Measurements from ENCODE around the gene NAV2.

NAV2 gene

GRCh38 chr11:20109731-20110445, 397.3 kb downstream of the NAV2 start:
- H3K4me1 ChIP-seq (ENCODE audit: control insufficient read depth, insufficient read depth, low read length): no peaks in the 10 kb centered on the region
- peaks cover 25% of the 10 kb centered on the region for H3K36me3 ChIP-seq (ENCODE audit: control insufficient read depth, insufficient read depth, low read length)
- WGBS (ENCODE audit: insufficient coverage, insufficient read length): no CpG with 5 or more reads among the region's 9 CpGs
- no peaks in the 10 kb centered on the region for H3K9me3 ChIP-seq (ENCODE audit: control insufficient read depth, insufficient read depth, low read length)
- no peak overlapping the region for H3K4me3 ChIP-seq (ENCODE audit: low read length)
- H3K27me3 ChIP-seq (ENCODE audit: control insufficient read depth, insufficient read depth, low read length): no peaks in the 10 kb centered on the region
- no peak overlapping the region for H3K27ac ChIP-seq (ENCODE audit: low read length)
- no peak for DNase-seq (ENCODE audit: low read depth, low spot score)

- Histone ChIP-seq H3K4me1 (ENCODE audit: control insufficient read depth, insufficient read depth, low read length) (no peaks in the 10 kb centered on the region), H3K27me3 (ENCODE audit: control insufficient read depth, insufficient read depth, low read length) (no peaks in the 10 kb centered on the region), H3K4me3 (ENCODE audit: low read length) (no peak overlapping the region), H3K27ac (ENCODE audit: low read length) (no peak overlapping the region), H3K9me3 (ENCODE audit: control insufficient read depth, insufficient read depth, low read length) (no peaks in the 10 kb centered on the region), H3K36me3 (ENCODE audit: control insufficient read depth, insufficient read depth, low read length) (peaks cover 21% of the 10 kb centered on the region)
- peak; percentile 71 for DNase-seq (ENCODE audit: low read depth, low spot score)
- no CpG with 5 or more reads among the region's 8 CpGs for WGBS (ENCODE audit: insufficient coverage, insufficient read length)
Observed at GRCh38 chr11:20110908-20111669, 398.5 kb downstream of the NAV2 start.

DNA sequence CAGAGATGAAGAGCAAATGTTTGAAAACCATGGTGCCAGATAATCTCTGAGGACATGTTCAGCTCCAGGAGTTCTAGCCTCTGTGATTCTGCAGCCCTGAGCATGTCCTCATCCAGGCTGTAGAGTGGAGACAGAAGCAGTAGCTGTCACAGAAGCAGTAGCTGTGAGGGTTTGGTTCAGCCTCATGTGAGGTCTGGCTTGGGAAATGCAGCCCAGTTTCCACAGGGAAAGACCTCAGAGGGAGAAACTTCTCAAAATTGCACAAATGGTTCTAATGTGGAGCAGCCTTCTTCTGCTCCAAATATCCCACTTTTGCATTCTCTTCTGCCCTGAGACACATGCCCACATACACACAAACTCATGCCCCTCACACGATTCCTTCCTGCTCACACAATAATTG, 399.2 kb downstream of the NAV2 start:
- Histone ChIP-seq H3K4me3 (ENCODE audit: low read length) (no peak overlapping the region), H3K4me1 (ENCODE audit: control insufficient read depth, insufficient read depth, low read length) (no peaks in the 10 kb centered on the region), H3K27me3 (ENCODE audit: control insufficient read depth, insufficient read depth, low read length) (no peaks in the 10 kb centered on the region), H3K36me3 (ENCODE audit: control insufficient read depth, insufficient read depth, low read length) (peaks cover 21% of the 10 kb centered on the region), H3K27ac (ENCODE audit: low read length) (no peak overlapping the region), H3K9me3 (ENCODE audit: control insufficient read depth, insufficient read depth, low read length) (no peaks in the 10 kb centered on the region)
- DNase-seq (ENCODE audit: low read depth, low spot score): no peak
- no CpG with 5 or more reads among the region's 1 CpG for WGBS (ENCODE audit: insufficient coverage, insufficient read length)

DNA sequence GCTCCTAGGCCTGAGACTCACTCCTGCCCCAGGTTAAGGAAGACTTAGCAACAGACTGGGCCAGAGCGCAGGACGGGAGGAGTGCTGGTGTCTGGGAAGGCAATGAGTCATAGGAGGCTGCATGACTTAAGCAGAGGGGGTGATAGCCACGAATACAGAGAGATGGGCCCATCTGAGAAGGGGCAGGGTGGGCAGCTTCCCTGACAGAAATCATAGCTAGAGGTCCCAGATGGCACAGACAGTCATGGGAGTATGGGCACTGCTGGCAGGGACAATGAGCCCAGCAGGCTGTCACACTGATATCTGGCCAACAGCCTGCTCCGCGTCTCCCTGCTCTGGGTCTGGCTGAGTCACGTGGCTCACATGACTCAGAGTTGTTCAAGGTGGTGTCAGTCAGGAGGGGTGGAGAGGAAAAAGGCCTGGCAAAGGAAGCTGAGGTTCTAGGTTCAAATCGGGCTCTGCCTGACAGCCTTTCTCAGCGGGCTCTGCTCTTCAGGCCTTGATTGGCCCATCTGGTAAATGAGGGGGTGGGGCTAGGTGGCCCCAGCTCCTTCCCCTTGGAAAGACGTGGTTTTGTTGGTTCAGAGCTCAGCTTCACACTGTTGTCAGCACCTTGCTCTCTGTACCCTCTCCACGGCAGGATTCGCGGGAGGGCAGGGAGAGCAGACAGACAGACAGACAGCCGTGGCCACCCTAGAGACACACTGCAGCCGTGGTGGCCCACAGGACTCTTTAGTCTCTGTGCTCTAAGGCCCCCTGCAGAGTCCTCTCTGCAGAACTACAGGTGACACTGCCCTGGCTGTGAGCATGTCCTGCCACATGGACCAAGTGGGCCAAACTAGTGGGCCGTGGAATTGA, 399.9 kb downstream of the NAV2 start:
- no peaks in the 10 kb centered on the region for H3K9me3 ChIP-seq (ENCODE audit: control insufficient read depth, insufficient read depth, low read length)
- no peak overlapping the region for H3K27ac ChIP-seq (ENCODE audit: low read length)
- DNase-seq (ENCODE audit: low read depth, low spot score): no peak
- peaks cover 21% of the 10 kb centered on the region for H3K36me3 ChIP-seq (ENCODE audit: control insufficient read depth, insufficient read depth, low read length)
- H3K27me3 ChIP-seq (ENCODE audit: control insufficient read depth, insufficient read depth, low read length): no peaks in the 10 kb centered on the region
- H3K4me3 ChIP-seq (ENCODE audit: low read length): no peak overlapping the region
- WGBS (ENCODE audit: insufficient coverage, insufficient read length): no CpG with 5 or more reads among the region's 15 CpGs
- no peaks in the 10 kb centered on the region for H3K4me1 ChIP-seq (ENCODE audit: control insufficient read depth, insufficient read depth, low read length)

DNA sequence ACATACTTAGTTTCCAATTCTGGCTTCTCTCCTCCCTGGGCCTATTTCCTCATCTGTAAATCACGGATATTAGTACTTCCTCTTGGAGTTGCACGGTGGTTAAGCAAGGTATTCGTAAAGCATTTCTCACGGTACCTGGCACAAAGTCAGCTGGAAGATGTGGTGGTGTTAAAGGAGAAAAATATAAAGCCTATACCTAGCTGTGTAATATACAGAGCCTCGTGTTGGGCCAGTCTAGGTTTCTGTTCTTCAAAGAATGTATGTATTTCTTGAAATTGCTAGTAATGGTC, 400.5 kb downstream of the NAV2 start:
- H3K27me3 ChIP-seq (ENCODE audit: control insufficient read depth, insufficient read depth, low read length): no peaks in the 10 kb centered on the region
- no CpG with 5 or more reads among the region's 5 CpGs for WGBS (ENCODE audit: insufficient coverage, insufficient read length)

DNA sequence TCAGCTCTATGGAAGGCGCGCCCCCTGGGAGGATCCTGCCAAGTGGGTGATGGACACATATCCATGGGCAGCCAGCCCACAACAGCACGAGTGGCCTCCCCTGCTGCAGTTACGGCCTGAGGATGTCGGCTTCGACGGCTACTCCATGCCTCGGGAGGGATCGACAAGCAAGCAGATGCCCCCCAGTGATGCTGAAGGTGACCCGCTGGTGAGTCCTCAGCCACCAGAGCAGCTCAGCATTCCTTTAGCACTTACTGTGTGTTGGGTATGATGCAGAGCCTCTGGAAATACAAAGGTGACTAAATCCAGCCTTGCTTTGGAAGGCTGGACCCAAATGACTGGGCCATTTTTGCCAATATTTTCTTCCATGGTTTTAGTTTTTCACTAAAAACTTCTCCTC, 402.0 kb downstream of the NAV2 start:
- Histone ChIP-seq H3K4me3 (ENCODE audit: low read length) (no peak overlapping the region), H3K36me3 (ENCODE audit: control insufficient read depth, insufficient read depth, low read length) (peaks cover 24% of the 10 kb centered on the region), H3K27ac (ENCODE audit: low read length) (no peak overlapping the region), H3K4me1 (ENCODE audit: control insufficient read depth, insufficient read depth, low read length) (no peaks in the 10 kb centered on the region), H3K9me3 (ENCODE audit: control insufficient read depth, insufficient read depth, low read length) (no peaks in the 10 kb centered on the region), H3K27me3 (ENCODE audit: control insufficient read depth, insufficient read depth, low read length) (no peaks in the 10 kb centered on the region)
- DNase-seq (ENCODE audit: low read depth, low spot score): no peak
- WGBS (ENCODE audit: insufficient coverage, insufficient read length): no CpG with 5 or more reads among the region's 10 CpGs

More for the DNA sequence above, 400.5 kb downstream of the NAV2 start:
- Histone ChIP-seq H3K4me1 (ENCODE audit: control insufficient read depth, insufficient read depth, low read length) (no peaks in the 10 kb centered on the region), H3K36me3 (ENCODE audit: control insufficient read depth, insufficient read depth, low read length) (peaks cover 17% of the 10 kb centered on the region), H3K9me3 (ENCODE audit: control insufficient read depth, insufficient read depth, low read length) (no peaks in the 10 kb centered on the region), H3K4me3 (ENCODE audit: low read length) (no peak overlapping the region), H3K27ac (ENCODE audit: low read length) (no peak overlapping the region)
- no peak for DNase-seq (ENCODE audit: low read depth, low spot score)

DNA sequence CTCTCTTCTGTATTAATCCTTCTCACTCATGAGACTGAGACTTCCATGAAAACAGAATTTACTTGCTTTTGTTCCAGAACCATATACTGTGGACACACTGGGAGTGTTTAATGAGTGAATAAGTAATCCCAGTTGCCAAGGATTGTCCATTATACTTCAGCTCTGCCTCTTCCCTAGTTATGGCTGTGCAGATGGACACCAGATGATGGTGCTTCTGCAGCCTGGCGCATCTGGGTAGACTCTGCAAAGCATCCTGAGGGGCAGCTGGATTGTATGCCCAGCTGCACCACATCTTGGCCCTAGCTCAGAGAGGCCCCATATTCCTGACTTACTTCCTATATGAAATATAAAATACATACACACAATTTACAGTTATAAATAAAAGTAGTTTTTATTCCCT, 404.2 kb downstream of the NAV2 start:
- H3K4me3 ChIP-seq (ENCODE audit: low read length): no peak overlapping the region
- DNase-seq (ENCODE audit: low read depth, low spot score): no peak
- no peaks in the 10 kb centered on the region for H3K9me3 ChIP-seq (ENCODE audit: control insufficient read depth, insufficient read depth, low read length)
- no CpG with 5 or more reads among the region's 1 CpG for WGBS (ENCODE audit: insufficient coverage, insufficient read length)
- H3K27me3 ChIP-seq (ENCODE audit: control insufficient read depth, insufficient read depth, low read length): no peaks in the 10 kb centered on the region
- H3K36me3 ChIP-seq (ENCODE audit: control insufficient read depth, insufficient read depth, low read length): peaks cover 22% of the 10 kb centered on the region
- H3K27ac ChIP-seq (ENCODE audit: low read length): no peak overlapping the region
- H3K4me1 ChIP-seq (ENCODE audit: control insufficient read depth, insufficient read depth, low read length): no peaks in the 10 kb centered on the region

- no peak for DNase-seq (ENCODE audit: low read depth, low spot score)
- H3K36me3 ChIP-seq (ENCODE audit: control insufficient read depth, insufficient read depth, low read length): peaks cover 22% of the 10 kb centered on the region
- no peak overlapping the region for H3K27ac ChIP-seq (ENCODE audit: low read length)
- no peaks in the 10 kb centered on the region for H3K9me3 ChIP-seq (ENCODE audit: control insufficient read depth, insufficient read depth, low read length)
- H3K4me1 ChIP-seq (ENCODE audit: control insufficient read depth, insufficient read depth, low read length): no peaks in the 10 kb centered on the region
- no CpG with 5 or more reads among the region's 5 CpGs for WGBS (ENCODE audit: insufficient coverage, insufficient read length)
- H3K27me3 ChIP-seq (ENCODE audit: control insufficient read depth, insufficient read depth, low read length): no peaks in the 10 kb centered on the region
- H3K4me3 ChIP-seq (ENCODE audit: low read length): no peak overlapping the region
Observed at GRCh38 chr11:20117291-20117690, 404.7 kb downstream of the NAV2 start.

- H3K27ac ChIP-seq (ENCODE audit: low read length): no peak overlapping the region
- H3K27me3 ChIP-seq (ENCODE audit: control insufficient read depth, insufficient read depth, low read length): no peaks in the 10 kb centered on the region
- no peaks in the 10 kb centered on the region for H3K9me3 ChIP-seq (ENCODE audit: control insufficient read depth, insufficient read depth, low read length)
- no peak overlapping the region for H3K4me3 ChIP-seq (ENCODE audit: low read length)
- no CpG with 5 or more reads among the region's 15 CpGs for WGBS (ENCODE audit: insufficient coverage, insufficient read length)
- H3K4me1 ChIP-seq (ENCODE audit: control insufficient read depth, insufficient read depth, low read length): no peaks in the 10 kb centered on the region
- no peak for DNase-seq (ENCODE audit: low read depth, low spot score)
- H3K36me3 ChIP-seq (ENCODE audit: control insufficient read depth, insufficient read depth, low read length): peaks cover 22% of the 10 kb centered on the region
Observed at GRCh38 chr11:20118209-20118608, 405.6 kb downstream of the NAV2 start.

DNA sequence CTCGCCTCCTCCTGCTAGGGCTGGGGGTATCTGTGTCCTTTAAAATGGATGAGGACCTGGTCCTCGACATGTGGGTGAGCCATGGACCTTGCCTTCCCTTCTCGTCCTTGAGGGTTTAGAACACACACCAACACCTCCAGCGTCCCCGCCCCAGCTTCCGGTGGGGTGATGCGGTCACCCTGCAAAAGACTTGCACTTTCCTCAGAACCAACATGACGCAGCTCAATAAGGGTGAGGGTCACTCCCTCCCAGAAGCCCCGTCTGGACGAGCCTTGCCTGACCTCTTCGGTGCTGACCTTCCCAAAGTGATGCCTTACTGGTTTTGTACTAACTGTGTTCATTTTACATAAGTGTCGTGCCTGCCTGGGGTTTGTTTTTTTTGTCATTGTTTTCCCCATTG, 406.7 kb downstream of the NAV2 start:
- peaks cover 16% of the 10 kb centered on the region for H3K36me3 ChIP-seq (ENCODE audit: control insufficient read depth, insufficient read depth, low read length)
- no peaks in the 10 kb centered on the region for H3K9me3 ChIP-seq (ENCODE audit: control insufficient read depth, insufficient read depth, low read length)
- WGBS (ENCODE audit: insufficient coverage, insufficient read length): no CpG with 5 or more reads among the region's 12 CpGs

More for the DNA sequence above, 406.7 kb downstream of the NAV2 start:
- H3K4me1 ChIP-seq (ENCODE audit: control insufficient read depth, insufficient read depth, low read length): no peaks in the 10 kb centered on the region
- H3K27ac ChIP-seq (ENCODE audit: low read length): no peak overlapping the region
- no peaks in the 10 kb centered on the region for H3K27me3 ChIP-seq (ENCODE audit: control insufficient read depth, insufficient read depth, low read length)
- DNase-seq (ENCODE audit: low read depth, low spot score): no peak
- no peak overlapping the region for H3K4me3 ChIP-seq (ENCODE audit: low read length)
